ENCODE data around the gene ALDOC.
"Not testable (repeated sequence)": the region's sequence is repeated elsewhere in the genome, so short reads cannot be mapped to it uniquely, and the experiment has no call there.

Gene ALDOC

DNA sequence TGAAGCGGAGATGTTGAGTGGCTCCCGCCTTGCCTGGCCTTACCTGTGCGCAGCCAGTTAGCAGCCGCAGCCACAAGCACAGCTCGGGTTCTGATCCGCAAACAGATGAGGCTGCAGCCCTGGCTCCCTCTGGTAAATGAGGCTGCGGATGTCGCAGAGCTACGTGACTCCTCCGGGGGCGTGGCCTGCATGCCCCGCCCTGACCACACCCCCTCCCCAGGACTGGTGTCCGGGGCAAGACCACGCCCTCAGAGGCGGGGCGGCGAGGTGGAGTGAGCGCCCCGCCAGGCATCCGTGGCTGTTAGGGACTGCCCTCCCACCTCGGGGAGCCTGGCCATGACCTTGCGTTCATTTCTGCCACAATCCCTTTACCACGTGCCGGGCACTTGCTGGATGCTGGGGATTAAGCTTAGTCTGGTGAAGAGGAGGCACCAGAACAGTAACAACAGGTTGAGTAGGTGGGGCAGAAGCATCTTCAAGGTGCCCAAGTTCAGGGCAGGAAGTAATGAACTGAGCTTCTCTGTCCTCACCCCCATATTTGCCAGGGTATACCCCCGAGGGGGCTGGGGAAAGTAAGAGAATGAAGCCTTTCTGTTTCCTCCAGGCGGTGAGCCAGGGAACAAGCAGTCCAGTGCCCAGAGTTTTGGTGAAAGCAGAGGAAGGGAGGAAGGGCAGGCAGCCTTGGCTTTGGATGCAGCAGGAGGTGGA, at the start of gene ALDOC:
Gene ALDOC (minus strand): TSS at position 138 of the 708 bp plus-strand sequence. CDS start 1,363 bp downstream, outside the sequence.
- Mint-ChIP-seq H3K36me3 (peaks cover 2% of the 10 kb centered on the region), H3K4me1 (peaks cover 41% of the 10 kb centered on the region), H3K4me3 (peak within 1 kb of the TSS; percentile 83), H3K27ac (peak within 1 kb of the TSS; percentile 79), H3K27me3 (no peaks in the 10 kb centered on the region), H3K9me3 (no peaks in the 10 kb centered on the region)

DNA sequence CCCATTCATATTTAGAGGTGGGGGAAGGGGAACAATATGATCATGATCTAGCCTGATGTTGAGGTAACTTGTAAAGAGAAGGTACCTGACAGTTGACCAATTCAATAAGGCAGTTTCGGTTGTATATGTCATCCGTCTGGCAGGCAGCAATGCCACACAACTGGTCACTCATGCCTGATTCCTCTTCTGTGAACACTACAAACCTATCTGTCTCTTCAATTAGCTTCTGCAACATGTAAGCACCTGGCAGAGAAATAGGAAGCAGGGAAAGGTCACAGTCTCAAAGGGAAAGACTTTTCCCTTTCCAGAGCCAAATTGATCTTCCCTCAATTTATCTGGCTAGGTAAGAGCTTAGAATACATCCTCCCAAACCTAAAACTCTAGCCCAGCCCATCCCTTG, 47.5 kb upstream of the ALDOC start:
- Mint-ChIP-seq H3K9me3 (no peaks in the 10 kb centered on the region), H3K27ac (no peak overlapping the region), H3K36me3 (peaks cover 22% of the 10 kb centered on the region)

DNA sequence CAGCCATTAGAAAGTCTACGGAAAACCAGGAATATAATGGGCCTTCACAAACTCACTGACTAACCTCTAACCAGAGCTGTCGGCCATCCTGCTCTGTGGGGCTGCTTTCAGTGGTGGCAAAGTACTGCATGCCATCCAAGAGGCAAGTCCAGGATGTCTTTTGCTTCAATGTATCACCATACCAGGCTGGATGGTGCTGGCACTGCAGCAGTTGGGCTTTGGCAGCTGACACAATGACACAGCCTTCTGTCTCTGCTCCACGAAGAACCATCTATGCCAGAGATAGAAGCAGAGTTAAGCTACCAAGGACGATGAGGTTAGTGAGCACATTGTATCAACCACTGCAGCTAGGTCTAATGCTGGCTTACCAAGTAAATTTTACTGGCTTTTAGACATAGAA, 47.0 kb upstream of the ALDOC start:
- H3K27me3 Mint-ChIP-seq = no peaks in the 10 kb centered on the region
- H3K4me1 Mint-ChIP-seq = peaks cover 14% of the 10 kb centered on the region
- H3K36me3 Mint-ChIP-seq = peaks cover 22% of the 10 kb centered on the region
- H3K9me3 Mint-ChIP-seq = no peaks in the 10 kb centered on the region
- H3K4me3 Mint-ChIP-seq = no peak overlapping the region
- H3K27ac Mint-ChIP-seq = no peak overlapping the region

More for the DNA sequence above, 47.5 kb upstream of the ALDOC start:
- Mint-ChIP-seq H3K4me3 (no peak overlapping the region), H3K27me3 (no peaks in the 10 kb centered on the region), H3K4me1 (peaks cover 14% of the 10 kb centered on the region)

DNA sequence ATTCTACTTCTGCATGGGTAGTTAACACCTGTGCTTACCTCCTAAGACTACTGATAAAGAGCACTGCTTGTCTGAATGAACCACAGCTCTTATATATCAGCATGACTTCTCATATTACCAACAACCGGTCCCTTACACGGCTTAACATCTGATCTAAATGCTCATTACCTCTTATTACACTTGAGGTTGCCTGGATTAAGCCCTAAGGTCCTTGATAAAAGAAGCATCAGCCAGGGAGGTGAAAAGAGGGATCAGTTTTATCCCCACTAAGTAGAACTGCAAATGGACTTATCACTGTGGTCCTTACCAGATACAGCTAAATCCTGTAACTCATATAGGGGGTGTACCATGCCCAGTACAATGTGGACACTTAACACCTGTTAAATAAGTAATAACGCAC, 45.5 kb upstream of the ALDOC start:
- Mint-ChIP-seq H3K36me3 (peaks cover 22% of the 10 kb centered on the region), H3K27ac (no peak overlapping the region), H3K4me1 (peaks cover 10% of the 10 kb centered on the region), H3K9me3 (no peaks in the 10 kb centered on the region), H3K4me3 (no peak overlapping the region), H3K27me3 (no peaks in the 10 kb centered on the region)

DNA sequence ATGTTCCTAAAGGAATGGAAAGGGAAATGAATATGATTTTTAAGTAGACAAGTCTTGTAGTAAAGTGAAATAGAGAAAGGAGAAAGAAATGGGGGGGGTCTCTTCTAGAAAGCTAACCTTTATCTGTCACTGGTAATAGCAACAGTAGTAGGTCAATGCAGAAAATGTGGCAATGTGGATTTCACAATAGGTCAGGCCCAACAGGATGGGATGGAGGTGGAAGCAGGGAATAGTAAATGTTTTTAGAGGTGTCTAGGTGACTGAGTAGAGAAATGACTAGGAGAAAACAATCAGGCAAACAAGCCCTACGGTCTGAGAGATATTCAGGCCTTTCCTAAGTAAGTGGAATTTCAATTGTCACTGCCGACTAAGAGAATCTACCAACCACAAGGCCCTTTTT, 43.3 kb upstream of the ALDOC start:
- H3K4me1 Mint-ChIP-seq = no peaks in the 10 kb centered on the region
- H3K27me3 Mint-ChIP-seq = no peaks in the 10 kb centered on the region
- peaks cover 20% of the 10 kb centered on the region for H3K36me3 Mint-ChIP-seq
- no peak overlapping the region for H3K4me3 Mint-ChIP-seq
- no peaks in the 10 kb centered on the region for H3K9me3 Mint-ChIP-seq
- no peak overlapping the region for H3K27ac Mint-ChIP-seq

DNA sequence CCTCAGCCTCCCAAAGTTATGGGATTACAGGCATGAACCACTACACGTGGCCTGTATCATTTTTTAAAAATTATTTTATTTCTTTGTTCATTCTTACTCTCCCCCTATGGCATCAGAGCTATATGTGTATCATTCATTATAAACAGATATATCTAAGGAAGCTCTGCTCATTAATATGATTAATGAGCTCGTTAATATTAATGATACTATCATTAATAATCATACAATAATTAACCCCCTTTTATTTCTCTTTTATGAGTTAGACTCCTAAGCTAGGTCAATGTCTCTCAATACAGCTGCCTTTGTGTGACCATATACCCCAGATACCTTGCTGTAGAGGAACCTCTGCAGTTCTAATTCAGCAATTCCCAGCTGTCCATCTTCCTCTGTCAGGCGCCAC, 41.8 kb upstream of the ALDOC start:
- H3K27ac Mint-ChIP-seq = no peak overlapping the region
- H3K36me3 Mint-ChIP-seq = peaks cover 21% of the 10 kb centered on the region
- no peaks in the 10 kb centered on the region for H3K9me3 Mint-ChIP-seq
- H3K4me1 Mint-ChIP-seq = peaks cover 7% of the 10 kb centered on the region
- H3K4me3 Mint-ChIP-seq = no peak overlapping the region
- H3K27me3 Mint-ChIP-seq = no peaks in the 10 kb centered on the region

DNA sequence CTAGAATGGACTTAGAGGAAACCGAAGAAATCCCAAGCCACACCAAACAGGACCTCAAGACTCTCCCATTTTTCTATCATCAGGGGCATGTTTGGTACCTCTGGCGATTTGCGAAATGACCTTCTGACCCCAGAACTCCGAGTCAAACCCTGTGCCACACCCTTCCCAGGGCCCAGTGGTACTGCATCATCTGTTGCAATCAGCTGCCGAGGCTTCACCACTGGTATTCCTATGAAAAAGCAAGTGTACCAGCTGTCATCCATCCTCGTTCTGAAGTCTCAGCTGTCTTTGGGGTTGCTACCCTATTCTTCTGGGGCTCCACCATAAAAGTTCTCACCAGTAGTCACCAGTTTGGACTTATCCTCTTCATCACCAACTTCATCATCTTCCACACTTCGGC, 39.6 kb upstream of the ALDOC start:
- Mint-ChIP-seq H3K4me1 (peaks cover 14% of the 10 kb centered on the region), H3K4me3 (no peak overlapping the region), H3K27me3 (no peaks in the 10 kb centered on the region), H3K9me3 (no peaks in the 10 kb centered on the region), H3K36me3 (peaks cover 14% of the 10 kb centered on the region), H3K27ac (no peak overlapping the region)

DNA sequence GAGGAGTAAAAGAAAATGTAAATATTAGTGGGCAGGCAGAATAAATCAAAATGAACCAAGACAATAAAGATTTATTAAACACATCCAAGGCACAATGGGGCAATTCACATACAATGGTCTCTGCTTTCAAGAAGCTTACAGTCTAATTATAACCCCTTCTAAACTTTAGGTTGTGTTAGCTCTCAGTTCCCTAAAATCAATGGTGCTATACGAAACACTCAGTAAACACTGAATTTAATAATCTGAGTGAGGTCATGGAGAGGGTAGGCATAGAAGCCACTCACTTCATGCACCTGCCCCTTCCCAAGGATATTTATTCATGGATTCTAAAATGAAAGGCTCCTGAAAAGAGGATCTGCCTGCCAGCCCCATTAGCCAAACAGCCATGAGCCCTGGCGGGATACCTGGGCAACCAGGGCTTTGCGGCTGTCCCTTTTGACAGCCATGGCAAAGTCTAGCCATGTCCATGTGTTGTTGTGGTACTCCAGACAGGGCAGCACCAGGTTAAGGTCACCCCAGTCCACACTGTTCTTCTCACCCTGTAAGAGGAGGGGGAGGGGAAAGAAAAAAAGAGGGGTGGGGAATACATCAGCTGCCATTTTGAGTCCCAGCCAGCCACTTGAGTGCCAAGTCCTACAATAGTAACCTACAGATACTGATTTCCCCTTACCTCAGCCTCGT, 38.7 kb upstream of the ALDOC start:
- Mint-ChIP-seq H3K27ac (no peak overlapping the region), H3K4me3 (no peak overlapping the region), H3K27me3 (no peaks in the 10 kb centered on the region), H3K9me3 (no peaks in the 10 kb centered on the region), H3K4me1 (peaks cover 14% of the 10 kb centered on the region), H3K36me3 (peaks cover 12% of the 10 kb centered on the region)

DNA sequence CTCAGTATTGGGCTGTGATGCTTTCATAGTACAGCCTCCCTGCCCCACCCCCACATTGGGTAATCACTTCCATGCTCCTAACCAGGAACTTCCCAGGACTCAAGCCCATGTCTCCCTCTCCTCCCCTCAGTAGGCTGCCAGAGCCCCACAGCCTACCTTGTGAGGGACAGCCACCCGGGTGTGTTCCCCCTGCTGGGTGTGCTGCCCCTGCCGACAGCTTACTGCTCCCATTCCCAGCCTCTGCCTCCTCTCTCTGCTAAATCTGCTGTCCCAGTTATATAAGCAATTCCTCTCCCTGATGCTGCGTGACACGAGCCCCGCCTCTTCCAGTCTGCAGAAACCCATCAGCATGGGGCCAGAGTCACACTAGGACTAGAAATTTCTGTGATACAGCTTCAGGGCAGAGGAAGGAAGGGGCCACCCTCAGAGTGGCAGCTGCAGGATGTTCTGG, 37.3 kb upstream of the ALDOC start, which contains the start of gene RSKR:
Gene RSKR (minus strand): TSS at position 255 of the 451 bp plus-strand sequence. CDS start 24 bp downstream, at position 231.
- H3K4me3 Mint-ChIP-seq = no peak within 1 kb of the TSS
- H3K9me3 Mint-ChIP-seq = no peaks in the 10 kb centered on the region
- H3K27me3 Mint-ChIP-seq = no peaks in the 10 kb centered on the region
- no peak within 1 kb of the TSS for H3K27ac Mint-ChIP-seq
- peaks cover 7% of the 10 kb centered on the region for H3K36me3 Mint-ChIP-seq
- H3K4me1 Mint-ChIP-seq = peaks cover 14% of the 10 kb centered on the region

DNA sequence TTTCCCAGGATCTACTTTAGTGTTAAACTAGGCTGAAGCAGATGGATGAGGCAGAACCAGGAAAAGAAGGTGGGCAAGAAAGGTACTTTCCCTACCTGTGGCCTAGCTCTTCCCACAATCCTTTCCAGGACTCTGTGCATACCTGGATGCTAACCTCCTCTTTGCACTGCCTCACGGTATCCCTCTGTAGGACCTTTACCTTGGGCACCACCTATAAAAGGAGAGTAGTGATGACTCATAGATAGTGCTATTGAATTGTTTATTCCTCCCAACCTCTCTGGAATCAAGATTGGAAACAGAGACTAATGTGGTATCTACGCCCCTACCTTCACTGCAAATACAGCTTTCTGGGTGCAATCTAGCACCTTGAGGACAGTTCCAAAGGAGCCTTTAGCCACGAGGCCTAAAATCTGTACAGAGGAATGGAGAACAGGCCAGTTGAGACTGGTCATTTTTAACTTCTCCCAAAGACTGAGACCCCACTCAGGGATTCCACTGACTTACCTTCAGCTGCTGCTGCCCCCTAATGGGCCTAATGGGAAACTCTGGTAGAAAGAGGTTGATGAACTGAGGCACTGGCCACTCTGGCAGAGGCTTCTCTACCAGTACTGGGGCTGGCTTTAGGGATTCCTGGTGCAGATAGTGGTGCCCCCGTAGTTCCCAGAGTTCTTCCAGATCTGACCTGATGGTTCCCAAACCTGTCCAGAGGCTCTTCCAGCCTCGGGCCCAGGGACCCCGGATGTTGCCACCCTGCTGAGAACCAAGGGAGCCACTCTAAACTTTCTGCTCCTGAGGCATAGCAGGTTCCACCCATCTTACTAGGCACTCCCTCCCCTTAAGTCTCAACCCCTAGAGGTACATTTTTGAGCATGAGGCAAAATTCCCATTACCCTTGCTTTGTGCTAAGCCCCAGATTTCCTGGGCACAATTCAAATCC, 36.5 kb upstream of the ALDOC start:
- peaks cover 14% of the 10 kb centered on the region for H3K4me1 Mint-ChIP-seq

DNA sequence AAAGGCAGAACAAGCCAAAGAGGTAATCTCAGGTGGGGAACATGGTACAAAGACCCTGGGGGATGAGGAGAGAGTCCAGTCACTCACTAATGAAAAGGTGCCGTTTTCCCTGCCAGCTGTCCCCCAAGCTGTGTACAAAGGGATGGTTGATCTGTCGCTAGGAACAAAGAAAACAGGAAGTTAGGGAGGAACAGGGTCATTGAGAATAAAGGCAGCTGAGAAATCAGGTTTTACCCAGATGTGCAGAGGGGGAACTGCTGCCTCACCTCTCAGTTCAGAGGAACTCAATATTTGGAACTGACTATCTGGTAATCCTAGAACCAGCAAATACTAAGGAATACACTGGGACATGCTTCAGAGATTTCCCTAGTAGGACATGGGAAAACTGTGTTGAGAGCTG, 35.8 kb upstream of the ALDOC start:
- Mint-ChIP-seq H3K27ac (no peak overlapping the region), H3K36me3 (peaks cover 7% of the 10 kb centered on the region), H3K27me3 (no peaks in the 10 kb centered on the region), H3K4me1 (peaks cover 14% of the 10 kb centered on the region), H3K4me3 (no peak overlapping the region), H3K9me3 (no peaks in the 10 kb centered on the region)

More for the DNA sequence above, 36.5 kb upstream of the ALDOC start:
- Mint-ChIP-seq H3K36me3 (peaks cover 7% of the 10 kb centered on the region), H3K9me3 (no peaks in the 10 kb centered on the region), H3K4me3 (no peak overlapping the region), H3K27me3 (no peaks in the 10 kb centered on the region), H3K27ac (no peak overlapping the region)

DNA sequence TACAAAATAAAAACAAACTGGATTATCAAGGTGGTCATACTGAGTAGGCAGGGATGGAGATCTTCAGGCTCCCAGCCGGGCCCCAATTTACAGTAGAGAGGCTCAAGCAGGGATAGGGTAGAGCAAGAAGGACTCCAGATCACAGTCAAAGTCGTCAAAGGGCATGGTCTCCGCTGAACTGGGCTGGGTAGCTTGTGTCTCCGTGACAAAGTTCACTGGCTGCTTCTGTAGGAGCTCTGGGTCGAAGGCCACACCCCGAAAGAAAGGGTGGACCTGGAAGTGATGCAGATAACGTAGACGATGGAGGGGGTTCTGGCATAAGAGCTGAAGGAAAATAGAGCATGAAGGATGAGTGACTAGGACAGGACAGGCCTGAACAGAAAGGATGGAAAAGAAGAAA, 33.7 kb upstream of the ALDOC start:
- H3K36me3 Mint-ChIP-seq = peaks cover 3% of the 10 kb centered on the region
- H3K27ac Mint-ChIP-seq = peak overlapping the region; percentile 48
- H3K9me3 Mint-ChIP-seq = no peaks in the 10 kb centered on the region

DNA sequence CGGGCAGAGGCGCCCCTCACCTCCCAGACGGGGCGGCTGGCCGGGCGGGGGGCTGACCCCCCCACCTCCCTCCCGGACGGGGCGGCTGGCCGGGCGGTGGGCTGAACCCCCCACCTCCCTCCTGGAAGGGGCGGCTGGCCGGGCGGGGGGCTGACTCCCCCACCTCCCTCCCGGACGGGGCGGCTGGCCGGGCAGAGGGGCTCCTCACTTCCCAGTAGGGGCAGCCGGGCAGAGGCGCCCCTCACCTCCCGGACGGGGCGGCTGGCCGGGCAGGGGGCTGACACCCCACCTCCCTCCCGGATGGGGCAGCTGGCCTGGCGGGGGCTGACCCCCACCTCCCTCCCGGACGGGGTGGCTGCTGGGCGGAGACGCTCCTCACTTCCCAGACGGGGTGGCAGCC, 27.3 kb upstream of the ALDOC start:
- H3K4me1 Mint-ChIP-seq, H3K36me3 Mint-ChIP-seq, H3K4me3 Mint-ChIP-seq, H3K27ac Mint-ChIP-seq, H3K9me3 Mint-ChIP-seq, H3K27me3 Mint-ChIP-seq: not testable (repeated sequence)

More for the DNA sequence above, 33.7 kb upstream of the ALDOC start:
- Mint-ChIP-seq H3K4me1 (peaks cover 14% of the 10 kb centered on the region), H3K4me3 (no peak overlapping the region), H3K27me3 (no peaks in the 10 kb centered on the region)

DNA sequence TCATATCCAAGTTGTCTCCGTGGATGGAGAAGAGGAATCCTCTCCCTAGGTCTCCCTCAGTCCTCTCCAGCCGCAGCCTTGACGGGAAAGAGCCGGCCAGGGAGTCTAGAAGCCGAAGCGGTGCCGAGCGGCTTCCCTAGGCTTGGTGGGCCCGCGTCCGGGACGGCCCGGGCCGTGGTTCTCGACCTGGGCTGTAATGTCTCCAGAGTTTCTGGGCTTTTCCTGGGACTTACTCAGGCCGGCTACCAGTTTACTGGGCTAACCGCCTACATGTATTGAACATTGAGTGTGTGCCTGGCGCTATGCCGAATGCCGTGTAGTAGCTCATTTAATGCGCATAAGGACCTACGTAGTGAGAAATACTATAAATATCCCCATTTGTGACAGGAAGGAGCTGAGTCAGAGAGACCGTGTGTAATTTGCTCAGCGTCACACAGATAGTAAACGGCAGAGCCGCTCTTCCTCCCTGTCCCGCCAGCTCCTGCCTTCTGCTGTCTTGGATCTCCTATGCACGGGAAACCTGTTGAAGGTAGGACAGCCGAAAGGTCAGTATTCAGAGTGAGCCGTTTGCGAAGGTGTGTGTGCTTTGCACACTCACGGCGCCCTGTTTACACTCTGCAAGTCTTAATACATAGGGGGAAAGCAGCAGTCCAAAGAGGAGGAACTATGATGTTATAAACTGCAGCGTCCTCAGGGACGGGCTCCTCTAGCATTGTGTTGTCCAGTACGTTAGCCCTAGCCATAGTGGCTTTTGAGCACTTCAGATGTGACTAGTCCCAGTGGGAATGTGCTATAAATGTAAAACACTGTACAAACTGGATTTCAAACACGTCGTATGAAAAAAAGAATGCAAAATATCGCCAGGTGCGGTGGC, 22.9 kb upstream of the ALDOC start:
- Mint-ChIP-seq H3K4me1 (peaks cover 22% of the 10 kb centered on the region), H3K36me3 (no peaks in the 10 kb centered on the region), H3K9me3 (no peaks in the 10 kb centered on the region), H3K27ac (peak overlapping the region; percentile 94), H3K27me3 (no peaks in the 10 kb centered on the region), H3K4me3 (peak overlapping the region; percentile 93)

Data from activated naive CD4-positive, alpha-beta T cell treated with anti-CD3 and anti-CD28 coated beads, Interleukin-2, amount 50 U/mL, for 24 hours (primary cell).